ENCODE data around the gene DHX30.
"Not testable (repeated sequence)": the region's sequence is repeated elsewhere in the genome, so short reads cannot be mapped to it uniquely, and the experiment has no call there.

DHX30 gene

DNA sequence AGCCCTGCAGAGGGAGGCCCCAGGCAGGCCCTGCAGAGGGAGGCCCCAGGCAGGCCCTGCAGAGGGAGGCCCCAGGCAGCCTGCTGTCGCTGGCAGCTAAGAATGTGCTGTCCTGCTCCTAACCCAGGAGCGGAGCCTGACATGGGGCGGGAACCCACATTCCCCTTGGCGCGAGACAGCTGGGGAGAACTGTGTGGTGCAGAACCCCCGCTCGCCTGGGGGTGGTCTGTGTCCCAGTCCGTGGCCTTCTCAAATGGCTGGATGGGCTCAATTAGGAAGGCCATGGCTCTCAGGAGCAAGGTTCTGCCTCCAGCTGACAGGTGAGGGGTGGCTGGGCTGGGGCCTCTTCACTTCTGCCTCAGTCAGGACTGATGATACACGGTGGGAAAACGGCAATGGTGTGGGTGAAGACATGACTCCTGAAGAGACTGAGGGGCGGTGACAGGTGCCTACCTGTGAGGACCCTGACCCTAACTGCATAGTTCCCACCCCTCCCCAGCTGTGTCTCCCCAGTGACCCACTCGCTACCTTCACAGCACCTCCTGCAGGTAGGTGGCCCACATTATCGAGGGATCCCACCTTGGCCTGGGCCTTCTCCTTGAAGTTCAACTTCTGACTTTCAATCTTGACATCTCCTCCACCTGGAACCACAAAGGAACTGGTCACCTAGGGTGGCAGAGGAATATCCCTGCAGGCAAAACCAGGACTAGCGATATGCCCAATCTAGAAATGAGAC, 52.0 kb downstream of the DHX30 start:
- no peak for DNase-seq

DNA sequence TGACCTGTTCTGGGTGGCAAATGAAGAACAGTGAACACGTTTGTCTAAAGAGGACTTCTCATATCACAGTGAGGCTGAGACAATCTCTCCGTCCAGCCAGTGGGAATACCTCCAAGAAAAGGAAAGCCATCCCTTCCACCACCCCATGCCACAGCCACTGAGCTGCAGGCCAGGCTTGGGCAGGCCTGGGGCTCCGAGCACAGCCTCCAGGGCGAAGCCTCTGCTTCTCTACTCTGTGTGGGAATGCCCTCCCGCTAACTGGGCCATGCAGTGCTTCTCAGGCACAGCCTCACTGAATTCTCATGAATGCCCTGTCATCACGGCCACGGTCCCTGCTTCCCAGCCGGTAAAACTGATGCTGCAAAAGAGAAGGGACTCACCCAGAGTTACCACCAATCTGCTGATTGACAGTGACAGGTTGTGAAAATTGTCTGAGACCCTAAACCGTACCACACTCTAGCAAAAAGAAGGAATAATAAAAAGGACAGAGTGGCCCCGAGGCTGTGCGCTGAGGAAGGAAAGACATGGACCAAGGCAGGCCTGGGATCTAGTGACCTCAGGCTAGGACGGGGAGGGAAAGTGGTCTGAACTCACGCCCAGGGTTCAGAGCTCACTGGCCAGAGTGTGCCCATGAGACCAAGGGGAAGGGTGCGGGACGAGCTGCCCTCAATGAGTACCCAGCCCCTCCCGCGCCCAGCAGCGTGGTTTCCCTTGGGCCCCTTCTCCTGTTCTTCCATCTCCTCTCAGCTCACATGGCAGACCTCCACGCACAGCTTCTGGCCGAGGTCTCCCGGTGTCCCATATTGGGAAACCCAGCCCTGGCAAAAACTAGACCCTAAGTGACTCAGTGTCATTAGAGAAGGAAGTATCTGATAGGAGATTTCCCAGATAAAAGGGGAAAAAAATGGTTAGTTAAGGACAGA, 52.8 kb downstream of the DHX30 start:
- no peak for DNase-seq

DNA sequence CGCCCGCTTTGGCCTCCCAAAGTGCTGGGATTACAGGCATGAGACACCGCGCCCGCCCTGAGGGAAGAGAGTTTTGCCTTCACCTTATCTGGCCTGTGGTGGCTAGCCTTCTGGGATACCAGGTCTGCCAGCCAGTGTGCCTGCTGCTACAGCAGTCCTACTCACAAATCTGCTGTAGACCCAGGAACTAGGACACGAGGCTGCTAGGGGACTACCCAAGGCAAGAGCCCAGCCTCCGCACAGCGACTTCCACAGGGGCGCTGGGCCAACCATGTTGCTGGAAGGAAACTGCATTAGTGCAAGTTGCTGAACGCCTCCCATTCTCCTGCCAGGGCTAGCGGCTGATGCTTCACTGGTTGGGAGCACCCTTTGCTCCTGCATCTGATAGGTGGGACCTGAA, 53.7 kb downstream of the DHX30 start:
- DNase-seq, result no peak

DNA sequence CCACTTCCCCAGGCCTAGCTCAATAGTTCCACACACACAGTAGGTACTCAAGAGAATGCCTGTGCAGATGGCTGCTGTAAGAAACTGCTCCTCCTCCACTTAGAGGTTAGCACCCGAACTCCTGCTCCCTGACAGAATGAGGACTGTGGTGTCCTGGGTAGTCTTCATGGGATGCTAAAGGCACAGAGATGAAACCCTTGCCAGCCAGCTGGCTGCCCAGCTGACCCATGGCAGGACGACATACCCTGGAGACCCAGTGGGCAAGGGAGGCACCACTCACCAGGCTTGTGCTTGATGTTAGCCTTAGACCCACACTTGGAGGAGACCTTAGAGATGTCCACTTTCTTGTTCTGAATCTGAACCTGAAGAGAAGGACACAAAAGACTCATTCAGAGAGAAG, 54.2 kb downstream of the DHX30 start:
- DNase-seq, result no peak

DNA sequence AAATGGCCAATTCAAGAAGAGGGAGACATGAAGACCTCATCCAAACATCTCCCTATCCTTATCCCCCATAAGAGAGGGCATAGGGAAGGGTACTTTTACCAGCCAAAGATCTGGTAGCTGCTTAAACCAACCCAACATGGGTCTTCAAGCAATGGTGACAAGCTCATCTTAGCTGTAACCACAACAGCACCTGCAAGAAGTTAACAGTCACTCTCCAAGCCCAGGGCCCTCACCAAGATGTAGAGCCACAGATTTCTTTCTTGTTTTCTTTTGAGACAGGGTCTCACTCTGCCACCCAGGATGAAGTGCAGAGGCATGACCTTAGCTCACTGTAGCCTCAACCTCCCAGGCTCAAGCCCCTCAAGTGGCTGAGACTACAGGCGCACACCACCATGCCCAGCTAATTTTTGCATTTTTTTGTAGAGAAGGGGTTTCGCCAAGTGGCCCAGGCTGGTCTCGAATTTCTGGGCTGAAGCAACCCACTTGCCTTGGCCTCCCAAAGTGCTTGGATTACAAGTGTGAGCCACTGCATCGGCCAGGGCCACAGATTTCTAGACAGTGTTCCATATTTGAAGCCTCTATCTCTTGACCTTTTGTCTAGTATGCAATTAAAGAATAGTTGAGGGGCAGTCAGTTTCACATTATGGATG, 57.1 kb downstream of the DHX30 start:
- no peak for DNase-seq

DNA sequence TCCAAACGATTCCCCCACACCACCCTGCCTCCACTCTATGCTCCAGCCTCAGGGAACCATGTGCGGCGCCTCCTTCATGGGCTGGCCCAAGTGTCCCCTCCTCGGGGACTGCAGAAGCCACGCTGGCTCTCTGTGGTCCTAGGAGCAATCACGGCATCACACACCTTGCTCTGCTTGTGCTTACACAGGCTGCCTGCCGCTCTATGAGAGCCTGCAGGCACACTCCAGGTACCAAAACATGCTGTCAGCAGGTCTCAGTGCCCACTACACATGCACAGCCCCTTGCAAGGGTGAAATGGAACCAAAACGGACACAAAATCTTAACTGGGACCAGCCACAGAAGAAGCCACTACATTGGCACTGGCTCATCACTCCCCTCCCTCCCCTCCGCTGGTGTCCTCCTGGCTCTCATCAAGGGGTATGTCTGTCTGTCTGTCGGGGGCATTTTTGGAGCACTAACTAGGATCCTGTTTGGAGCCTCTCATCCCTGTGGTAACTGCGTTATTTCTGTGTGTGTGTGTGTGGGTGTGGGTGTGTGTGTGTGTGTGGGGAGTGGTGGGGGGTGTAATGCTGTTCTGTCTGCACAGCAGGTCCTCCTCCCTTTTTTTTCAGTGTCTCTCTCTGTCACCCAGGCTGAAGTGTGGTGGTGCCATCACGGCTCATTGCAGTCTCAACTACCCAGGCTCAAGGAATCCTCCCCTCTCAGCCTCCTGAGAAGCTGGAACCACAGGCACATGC, 60.6 kb downstream of the DHX30 start:
- DNase-seq, result no peak

DNA sequence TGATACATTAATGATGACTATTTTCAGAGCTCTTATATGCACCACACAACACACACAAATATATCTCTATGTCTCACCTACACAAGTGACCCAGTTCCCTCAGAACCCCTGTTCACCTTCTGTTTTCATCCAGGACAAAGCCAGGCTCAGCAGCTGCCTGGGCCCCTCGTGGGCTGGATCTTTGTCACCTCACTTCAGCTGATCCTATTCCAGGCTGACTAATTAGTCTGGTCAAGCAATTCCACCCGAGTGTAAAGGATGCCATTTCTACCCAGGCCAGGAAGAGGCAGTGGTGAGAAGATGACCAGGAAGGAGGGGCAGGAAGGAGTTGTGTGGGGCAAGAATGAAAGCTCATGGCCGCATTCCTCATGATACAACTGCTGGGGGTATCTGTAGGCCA, 62.3 kb downstream of the DHX30 start:
- DNase-seq, result no peak

DNA sequence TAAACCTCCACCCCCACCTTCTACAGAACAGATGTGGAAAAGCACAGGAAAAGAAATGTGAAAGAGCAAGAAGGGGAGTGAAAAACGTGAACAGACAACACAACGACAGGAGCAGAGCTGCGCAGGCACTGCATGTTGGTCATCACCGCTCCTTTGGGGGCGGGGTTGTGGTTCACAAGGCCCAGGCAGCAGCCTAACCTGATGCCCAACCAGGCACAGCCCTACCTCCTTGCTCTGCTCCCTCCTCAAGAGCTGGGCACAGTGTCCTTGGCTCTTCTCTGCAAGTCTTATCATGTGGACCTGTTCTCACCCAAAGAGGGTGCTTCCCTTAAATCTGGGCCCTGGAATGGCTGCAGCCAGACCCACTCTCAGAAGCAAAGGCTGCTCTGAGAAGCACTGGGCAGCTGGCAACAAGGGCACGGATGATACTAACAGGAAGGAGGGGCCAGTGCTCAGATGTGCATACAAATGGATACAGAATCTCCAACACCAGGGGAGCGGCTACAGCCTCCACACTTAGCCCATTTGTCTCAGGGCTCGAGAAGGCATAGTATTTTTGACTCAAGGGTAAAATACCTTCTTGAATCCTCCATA, 64.6 kb downstream of the DHX30 start:
- DNase-seq, result no peak

DNA sequence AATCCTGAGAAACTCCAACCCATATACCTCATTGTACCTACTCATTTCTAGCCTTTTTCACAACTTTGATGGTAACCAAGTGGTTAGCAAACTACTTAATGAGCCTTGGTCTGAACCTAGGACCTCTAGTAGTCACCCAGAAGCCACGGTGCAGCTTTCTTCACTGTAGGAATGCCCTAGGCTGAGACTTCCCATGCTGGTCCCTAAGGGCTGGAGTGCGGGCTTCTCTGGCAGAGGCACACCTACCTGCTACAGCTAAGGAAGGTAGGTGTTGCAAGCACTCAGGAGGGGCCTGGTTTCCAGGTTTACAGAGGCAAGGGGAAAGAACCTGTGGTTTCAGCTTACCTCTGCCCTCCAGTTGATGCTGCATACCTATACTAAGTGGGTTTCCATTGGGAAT, 65.4 kb downstream of the DHX30 start:
- DNase-seq, result no peak

DNA sequence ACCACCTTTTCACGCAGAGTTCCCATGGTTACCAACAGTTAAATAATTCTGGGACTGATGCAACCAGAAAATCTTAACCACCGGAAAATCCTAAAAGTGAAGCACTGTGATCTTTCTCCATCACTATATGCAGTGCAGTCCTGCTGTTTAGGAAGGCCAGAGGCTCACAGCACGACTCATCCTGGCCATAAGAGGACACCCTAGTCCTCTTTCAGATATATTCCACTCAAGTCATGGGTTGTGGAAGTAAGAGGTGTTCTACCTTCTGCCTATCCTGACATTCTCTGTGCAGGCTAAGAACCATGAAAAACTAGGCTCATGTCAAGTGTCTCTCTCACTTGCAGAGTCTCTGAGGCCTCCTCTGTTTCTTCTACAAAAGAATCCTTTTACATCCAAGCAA, 67.2 kb downstream of the DHX30 start:
- no peak for DNase-seq

DNA sequence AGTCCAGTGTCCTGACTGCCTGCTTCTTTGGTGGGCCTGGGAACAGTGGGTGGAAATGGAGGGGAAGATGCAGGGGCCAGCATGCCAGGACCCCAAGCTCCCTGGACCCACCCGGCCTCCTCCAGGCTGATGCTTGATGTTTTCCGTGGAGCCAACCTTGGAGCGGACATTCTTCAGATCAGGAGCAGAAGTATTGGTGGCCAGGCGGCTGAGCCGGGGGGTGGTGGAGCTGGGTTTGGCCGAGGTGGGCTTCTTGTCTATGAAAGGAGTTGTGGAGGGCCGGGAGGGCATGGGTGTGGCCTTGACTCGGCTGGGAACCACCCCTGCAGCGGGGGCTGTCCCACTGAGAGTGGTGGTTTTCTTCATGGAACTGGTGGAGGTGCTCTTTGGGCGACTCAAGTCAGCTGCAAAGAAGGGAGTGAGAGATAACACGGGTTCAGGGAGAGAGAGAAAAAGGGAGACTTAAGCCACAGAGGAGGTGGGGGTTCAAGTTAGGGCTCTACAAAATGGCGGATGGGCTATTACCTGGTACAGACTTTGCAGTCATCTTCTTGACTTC, 67.8 kb downstream of the DHX30 start:
- no peak for DNase-seq

DNA sequence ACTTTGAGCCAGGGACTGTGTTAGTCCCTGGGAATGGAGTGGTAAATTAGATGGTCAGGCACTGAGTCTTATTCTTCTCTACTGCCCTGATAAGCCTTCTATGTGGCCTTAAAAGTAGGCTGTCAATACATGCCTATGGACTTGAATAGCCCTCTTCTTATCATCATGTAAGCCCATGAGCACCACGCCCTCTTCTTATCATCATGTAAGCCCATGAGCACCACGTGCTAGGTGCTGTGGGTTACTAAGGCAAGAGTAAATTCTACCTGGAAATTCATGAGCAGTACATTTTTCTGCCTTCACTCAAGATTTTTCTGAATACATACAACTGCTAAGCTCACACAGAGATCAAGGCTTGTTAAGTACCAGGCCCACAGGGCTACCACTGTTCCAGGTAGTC, 68.5 kb downstream of the DHX30 start:
- no peak for DNase-seq

DNA sequence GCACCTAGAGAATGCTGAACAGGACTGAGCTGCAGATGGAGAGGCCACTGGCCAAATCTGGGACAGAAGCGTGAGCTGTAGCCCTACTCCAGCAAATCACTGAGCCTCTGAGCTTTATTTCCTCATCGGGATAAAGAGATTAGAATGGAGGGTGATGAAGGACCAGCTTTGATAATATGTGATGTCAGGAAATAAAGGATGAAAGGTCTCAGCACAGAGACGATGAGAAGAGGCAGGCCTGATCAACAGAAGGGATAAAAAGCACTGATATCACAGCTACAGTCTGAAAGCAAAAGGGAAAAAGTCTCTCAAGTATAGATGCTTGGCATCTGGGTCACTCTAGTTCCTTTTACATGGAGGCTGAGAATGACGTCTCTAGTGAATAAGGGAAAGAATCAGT, 70.0 kb downstream of the DHX30 start:
- DNase-seq, result no peak

DNA sequence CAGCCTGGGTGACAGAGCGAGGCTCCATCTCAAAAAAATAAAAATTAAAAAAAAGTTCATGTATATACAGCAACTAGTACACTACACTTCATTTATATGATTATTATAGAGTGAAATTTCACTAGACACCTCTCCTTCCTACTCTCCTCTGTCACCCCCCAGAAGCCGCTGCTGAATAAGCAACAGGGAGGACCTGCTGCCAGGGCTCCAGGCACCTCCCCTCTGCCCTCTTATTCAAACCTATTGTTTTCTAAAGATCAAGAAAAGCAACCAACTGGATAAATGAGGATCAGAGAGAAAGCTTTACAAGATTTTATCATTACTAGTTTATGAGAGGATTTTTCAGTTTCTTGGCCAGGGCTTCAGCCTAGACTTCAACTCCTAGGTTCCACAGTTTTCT, 71.5 kb downstream of the DHX30 start:
- DNase-seq, result no peak

DNA sequence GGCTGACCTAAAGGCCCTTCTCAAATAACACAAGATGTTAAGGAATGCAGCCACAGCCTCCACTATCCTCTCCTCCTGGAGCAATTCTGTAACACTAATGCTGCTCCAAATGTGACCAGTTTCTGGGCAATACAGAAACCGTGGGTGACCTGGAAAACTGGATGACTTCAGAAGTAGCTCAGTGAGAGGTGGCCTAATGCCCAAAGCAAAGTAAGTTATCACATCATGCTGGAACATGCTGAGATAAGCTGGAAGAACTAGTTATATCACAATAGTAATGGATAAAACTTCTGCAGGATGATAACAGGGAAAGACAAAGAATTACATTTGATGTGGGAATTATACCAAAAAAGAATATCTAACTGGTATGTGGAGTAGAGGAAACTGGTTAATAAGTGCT, 72.0 kb downstream of the DHX30 start:
- DNase-seq, result no peak

DNA sequence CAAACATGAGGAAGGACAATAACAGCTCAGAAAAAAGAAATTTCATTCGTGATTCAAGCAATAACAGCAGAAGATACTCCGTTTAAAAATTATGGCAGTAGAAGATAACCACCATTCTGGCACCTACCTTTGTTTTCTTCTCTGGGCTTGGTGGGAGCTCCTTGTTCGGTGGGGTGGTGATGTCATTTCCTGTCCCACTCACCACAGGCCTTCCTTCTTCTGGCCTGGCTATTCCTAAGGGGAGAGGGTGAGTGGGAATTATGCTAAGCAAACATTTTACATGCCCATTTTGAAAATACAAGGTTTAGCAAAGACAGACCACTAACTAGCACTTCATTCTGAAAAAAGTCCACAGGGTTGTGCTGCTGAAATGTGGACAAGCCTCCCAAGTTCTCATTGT, 74.4 kb downstream of the DHX30 start:
- no peak for DNase-seq

DNA sequence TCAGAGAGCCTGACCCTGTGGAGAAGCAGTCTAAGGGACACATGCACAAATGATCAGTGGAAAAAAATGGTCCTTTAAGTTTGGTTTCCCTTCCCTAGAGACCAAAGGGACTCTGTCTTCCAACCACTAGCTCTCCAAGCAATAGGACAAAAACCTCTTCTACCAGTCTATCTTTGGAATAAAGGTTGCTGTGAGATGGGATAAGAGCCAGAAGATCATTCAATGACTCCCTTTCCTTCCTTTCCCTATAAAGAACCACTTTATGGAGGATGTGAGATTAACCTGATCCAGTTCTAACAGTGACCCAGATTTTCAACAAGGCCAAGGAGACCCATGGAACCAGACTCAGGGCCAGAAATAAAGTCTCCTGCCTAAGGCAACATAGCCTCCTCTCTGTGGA, 74.8 kb downstream of the DHX30 start:
- no peak for DNase-seq

DNA sequence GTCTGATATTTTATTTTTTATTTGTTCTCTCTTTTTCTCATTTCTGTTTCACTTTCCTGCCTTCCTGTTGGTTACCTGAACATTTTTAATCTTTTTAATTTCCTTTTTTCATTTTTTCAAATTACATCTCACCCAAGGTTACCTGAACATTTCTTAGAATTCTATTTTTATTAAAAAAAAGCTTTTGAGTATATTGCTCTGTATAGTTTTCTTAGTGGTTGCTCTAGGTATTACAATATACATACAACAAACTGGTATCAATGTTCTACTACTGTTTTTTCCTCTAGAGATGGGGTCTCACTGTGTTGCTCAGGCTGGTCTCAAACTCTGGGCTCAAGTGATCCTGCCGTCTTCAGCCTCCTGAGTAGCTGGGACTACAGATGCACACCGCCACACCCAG, 79.4 kb downstream of the DHX30 start:
- DNase-seq, result no peak

DNA sequence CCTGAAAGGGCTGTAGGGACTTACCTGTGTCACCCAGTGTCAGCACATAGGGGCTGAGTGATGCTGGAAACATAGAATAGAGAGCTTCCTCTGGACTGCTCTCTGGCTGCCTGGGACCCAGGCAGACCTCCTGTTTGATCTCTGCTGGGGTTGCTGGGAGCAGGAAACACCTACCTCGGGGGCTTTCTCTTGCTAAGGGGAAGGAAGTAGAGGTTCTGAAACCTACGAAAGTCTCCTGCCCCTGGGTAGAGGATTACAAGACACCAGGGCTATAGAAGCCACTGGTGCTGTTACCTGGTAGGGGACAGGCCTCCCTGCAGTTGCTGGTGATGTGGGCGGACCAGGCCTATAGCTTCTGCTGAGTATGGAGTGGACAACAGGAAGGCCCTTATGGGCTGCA, 81.7 kb downstream of the DHX30 start:
- no peak for DNase-seq

DNA sequence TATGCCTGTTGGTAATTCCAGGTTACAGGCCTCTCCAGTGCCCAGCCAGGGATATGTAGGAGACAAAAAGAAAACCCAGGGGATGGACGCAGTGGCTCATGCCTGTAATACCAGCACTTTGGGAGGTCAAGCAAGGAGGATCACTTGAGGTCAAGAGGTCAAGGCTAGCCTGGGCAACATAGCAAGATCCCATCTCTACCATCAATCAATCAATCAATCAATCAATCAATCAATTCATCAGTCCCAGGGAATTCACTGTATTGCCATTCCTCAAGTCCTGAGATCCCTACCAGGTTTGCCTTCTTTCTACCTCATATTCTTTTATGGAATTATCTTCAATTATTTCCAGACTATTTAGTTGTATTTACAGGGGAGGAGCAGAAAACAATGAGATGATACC, 82.2 kb downstream of the DHX30 start:
- DNase-seq, result no peak

DNA sequence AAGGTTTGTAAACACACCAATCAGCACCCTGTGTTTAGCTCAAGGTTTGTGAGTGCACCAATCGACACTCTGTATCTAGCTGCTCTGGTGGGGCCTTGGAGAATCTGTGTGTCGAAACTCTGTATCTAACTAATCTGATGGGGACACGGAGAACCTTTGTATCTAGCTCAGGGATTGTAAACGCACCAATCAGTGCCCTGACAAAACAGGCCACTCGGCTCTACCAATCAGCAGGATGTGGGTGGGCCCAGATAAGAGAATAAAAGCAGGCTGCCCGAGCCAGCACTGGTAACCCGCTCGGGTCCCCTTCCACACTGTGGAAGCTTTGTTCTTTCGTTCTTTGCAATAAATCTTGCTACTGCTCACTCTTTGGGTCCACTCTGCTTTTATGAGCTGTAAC, 85.1 kb downstream of the DHX30 start:
- DNase-seq, result not testable (repeated sequence)

DNA sequence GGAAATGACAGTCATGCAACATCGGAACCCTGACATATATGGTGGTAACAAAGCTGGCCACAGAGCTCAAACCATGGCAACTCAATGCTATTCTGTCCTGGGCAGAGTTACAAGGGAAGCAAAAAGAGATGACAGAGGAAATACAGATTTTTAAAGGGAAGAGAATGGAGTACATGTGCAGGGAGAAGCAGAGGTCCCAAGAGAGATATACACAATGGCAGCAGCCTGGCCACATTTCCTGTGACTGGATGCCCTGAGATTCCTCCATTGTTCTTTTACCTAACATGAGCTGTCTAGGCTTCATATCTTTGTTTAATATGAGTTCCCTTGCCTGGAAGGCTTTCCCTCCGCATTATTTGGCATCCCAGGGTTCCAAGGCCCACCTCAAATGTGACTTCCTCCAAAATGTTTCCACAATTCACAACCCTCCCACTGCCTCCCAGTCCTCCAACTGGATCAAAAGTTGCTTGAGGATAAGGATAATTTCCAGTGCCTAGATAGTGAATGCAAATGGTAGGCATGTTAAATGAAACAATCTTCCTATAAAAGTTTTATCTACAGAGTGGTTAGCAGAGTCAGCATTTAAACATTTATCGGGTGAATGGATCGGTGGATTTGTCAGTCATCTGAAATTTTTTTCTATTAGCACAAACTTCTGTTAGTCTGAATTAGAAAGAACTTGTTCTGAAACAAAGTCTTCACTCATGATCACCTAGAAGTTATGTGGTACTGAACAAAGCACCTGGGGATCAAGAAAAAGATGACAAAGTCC, 86.2 kb downstream of the DHX30 start:
- DNase-seq, result no peak
